HG03045 (cell line): ENCODE measurements around the gene M1AP.

Experiments used
- ATAC-seq: cut with Tn5 transposase; IDR thresholded peaks from one replicate; pipeline ENCODE4 v1.9.1; 2021; ENCODE audit warnings: mild to moderate bottlenecking, moderate library complexity; ENCODE audit not compliant: unreplicated experiment

M1AP gene

GRCh38 chr2:74507926-74508520, 140.1 kb downstream of the M1AP start:
- peak; percentile 8 for ATAC-seq
